Measurements from ENCODE around the gene ZNF408.

ZNF408 gene

GRCh38 chr11:46743693-46744339 is 43.0 kb downstream of the ZNF408 start:
- H3K4me3 Mint-ChIP-seq = no peak overlapping the region
- H3K36me3 Mint-ChIP-seq (ENCODE audit: low read depth) = peaks cover 61% of the 10 kb centered on the region
- no peak overlapping the region for H3K27ac Mint-ChIP-seq
- no peaks in the 10 kb centered on the region for H3K27me3 Mint-ChIP-seq
- no peaks in the 10 kb centered on the region for H3K4me1 Mint-ChIP-seq (ENCODE audit: low read depth)
- H3K9me3 Mint-ChIP-seq = no peaks in the 10 kb centered on the region

GRCh38 chr11:46745328-46745727 is 44.5 kb downstream of the ZNF408 start:
- no peak overlapping the region for H3K4me3 Mint-ChIP-seq
- H3K4me1 Mint-ChIP-seq (ENCODE audit: low read depth) = no peaks in the 10 kb centered on the region
- no peak overlapping the region for H3K27ac Mint-ChIP-seq
- H3K27me3 Mint-ChIP-seq = no peaks in the 10 kb centered on the region
- H3K9me3 Mint-ChIP-seq = no peaks in the 10 kb centered on the region
- H3K36me3 Mint-ChIP-seq (ENCODE audit: low read depth) = peaks cover 72% of the 10 kb centered on the region

- H3K36me3 Mint-ChIP-seq (ENCODE audit: low read depth) = peaks cover 77% of the 10 kb centered on the region
- H3K27me3 Mint-ChIP-seq = no peaks in the 10 kb centered on the region
- no peaks in the 10 kb centered on the region for H3K4me1 Mint-ChIP-seq (ENCODE audit: low read depth)
- H3K4me3 Mint-ChIP-seq = no peak overlapping the region
- H3K9me3 Mint-ChIP-seq = no peaks in the 10 kb centered on the region
- H3K27ac Mint-ChIP-seq = no peak overlapping the region
Observed at GRCh38 chr11:46745995-46746394, 45.2 kb downstream of the ZNF408 start.

GRCh38 chr11:46747150-46747549 is 46.3 kb downstream of the ZNF408 start:
- no peaks in the 10 kb centered on the region for H3K9me3 Mint-ChIP-seq
- no peak overlapping the region for H3K27ac Mint-ChIP-seq
- H3K4me1 Mint-ChIP-seq (ENCODE audit: low read depth) = no peaks in the 10 kb centered on the region
- no peak overlapping the region for H3K4me3 Mint-ChIP-seq
- peaks cover 72% of the 10 kb centered on the region for H3K36me3 Mint-ChIP-seq (ENCODE audit: low read depth)
- no peaks in the 10 kb centered on the region for H3K27me3 Mint-ChIP-seq

Measured in stimulated activated naive CD8-positive, alpha-beta T cell treated with anti-CD3 and anti-CD28 coated beads, Interleukin-15, Interleukin-2, amounts not matched to agents 100 ng/mL and 50 ng/mL, for 24 hours (primary cell).